Pulmonary artery endothelial cell (primary cell): ENCODE results near the gene HAS3. TPM values are rescaled to one million over a fixed set of nuclear protein-coding genes. Genes with fewer than 3 reads are reported as not detected.
"Not testable (repeated sequence)": the region's sequence is repeated elsewhere in the genome, so short reads cannot be mapped to it uniquely, and the experiment has no call there.

Experiments used
- DNase-seq: peaks from one replicate; pipeline ENCODE4 v3.0.0-alpha.2; 2011; ENCODE audit warnings: low read depth, low spot score
- total RNA-seq: library from RNA; depleted of rRNA; stranded (reverse); fragments of >200 nt; gene quantifications from 2 replicates; pipeline ENCODE4 v1.2.3, GENCODE V29; 2014

HAS3 gene
- total RNA-seq, 1 donor from 2014 or later, result 1.1 TPM

GRCh38 chr16:69141936-69142335 lies 36.5 kb downstream of the HAS3 start:
- no peak for DNase-seq

DNA sequence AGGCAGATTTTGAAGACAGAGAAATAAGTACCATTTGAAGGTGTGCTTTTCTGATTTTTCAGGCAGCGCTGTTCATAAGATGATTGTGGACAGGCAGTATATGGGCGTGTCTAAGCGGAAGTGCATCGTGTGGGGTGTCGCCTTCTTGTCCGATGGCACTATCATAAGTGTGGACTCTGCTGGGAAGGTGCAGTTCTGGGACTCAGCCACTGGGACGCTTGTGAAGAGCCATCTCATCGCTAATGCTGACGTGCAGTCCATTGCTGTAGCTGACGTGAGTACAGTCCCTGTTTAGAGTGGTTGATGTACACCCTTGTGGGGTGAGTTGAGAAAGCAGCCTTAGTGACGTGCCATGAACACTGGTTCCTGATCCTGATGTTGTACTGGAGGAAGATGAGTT lies 37.7 kb downstream of the HAS3 start:
- no peak for DNase-seq

DNA sequence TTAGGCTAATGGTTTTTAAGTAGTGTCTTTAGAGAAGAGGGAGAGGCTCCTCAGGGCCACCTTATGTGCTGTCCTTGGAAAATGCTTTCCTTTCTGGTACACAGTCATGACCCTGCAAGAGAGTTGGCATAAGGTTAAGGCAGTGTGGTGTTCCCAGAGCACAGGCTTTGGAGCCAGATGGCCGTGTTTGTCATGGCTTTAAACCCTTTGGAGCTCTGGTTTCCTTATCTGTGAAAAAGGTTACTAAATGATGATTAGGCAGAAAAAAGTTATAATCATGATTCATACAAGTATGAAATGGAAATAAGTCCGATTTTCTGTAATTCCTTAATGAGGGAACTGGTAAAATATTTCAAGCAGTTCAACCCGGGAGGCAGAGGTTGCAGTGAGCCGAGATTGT lies 40.2 kb downstream of the HAS3 start:
- DNase-seq, result no peak

DNA sequence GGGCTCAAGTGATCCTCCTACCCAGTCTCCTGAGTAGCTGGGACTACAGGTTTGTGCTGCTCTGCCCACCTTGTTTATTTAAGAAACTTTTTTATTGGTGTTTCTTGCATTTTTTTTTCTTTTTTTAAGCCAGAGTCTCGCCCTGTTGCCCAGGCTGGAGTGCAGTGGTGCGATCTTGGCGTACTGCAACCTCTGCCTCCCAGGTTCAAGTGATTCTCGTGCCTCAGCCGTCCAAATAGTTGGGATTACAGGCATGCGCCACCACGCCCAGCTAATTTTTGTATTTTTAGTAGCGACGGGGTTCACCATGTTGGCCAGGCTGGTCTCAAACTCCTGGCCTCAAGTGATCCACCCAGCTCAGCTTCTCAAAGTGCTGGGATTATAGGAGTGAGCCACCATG lies 44.2 kb downstream of the HAS3 start:
- not testable (repeated sequence) for DNase-seq

DNA sequence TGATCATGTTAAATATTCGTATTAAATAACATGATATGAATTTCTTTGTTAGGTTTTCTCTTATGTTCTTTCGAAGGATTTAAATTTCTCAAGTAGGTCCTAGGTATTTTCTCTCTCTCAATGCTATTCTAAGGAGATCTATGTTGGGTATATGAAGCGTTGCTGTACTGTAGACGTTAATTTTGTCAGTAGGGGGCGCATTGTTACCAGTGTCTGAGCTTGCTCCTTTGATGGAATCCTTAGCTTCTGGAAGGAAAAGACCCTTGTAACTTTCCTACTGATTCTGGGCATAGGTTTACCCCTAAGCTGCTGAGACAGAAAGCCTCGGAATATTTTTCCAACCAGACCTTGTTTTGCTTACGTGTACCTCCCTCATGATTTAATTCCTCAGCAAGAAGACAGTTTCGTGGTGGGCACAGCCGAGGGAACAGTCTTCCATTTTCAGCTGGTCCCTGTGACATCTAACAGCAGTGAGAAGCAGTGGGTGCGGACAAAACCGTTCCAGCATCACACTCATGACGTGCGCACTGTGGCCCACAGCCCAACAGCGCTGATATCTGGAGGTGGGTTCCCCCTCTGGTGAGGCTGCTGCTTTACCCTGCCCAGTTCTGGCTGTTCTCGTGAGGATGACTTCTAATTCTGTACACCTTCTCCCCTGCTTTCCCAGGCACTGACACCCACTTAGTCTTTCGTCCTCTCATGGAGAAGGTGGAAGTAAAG lies 44.9 kb downstream of the HAS3 start:
- DNase-seq, result peak; percentile 52

GRCh38 chr16:69157196-69157595 lies 51.7 kb downstream of the HAS3 start:
- no peak for DNase-seq

- no peak for DNase-seq
These were observed 54.7 kb downstream of the HAS3 start for GRCh38 chr16:69160192-69160591.

DNA sequence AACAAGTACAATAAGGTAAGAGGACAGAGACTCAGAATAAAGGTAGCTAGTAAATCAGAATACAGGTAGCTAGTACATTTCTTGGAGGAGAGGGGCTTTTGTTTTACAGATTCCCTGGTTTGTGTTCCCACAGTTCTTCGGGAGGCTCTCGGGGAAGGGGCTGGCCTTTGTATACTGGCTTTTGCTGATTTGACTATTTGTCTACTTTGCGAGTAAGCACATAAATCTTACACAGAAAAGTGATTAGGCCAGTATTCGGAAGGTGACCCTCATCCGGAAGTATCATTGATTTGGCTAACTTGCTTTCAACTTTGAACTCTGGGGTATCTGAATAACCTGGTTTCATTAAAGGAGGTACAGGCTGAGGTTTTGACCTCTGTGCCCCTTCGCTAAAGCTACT lies 60.1 kb downstream of the HAS3 start:
- DNase-seq, result no peak

DNA sequence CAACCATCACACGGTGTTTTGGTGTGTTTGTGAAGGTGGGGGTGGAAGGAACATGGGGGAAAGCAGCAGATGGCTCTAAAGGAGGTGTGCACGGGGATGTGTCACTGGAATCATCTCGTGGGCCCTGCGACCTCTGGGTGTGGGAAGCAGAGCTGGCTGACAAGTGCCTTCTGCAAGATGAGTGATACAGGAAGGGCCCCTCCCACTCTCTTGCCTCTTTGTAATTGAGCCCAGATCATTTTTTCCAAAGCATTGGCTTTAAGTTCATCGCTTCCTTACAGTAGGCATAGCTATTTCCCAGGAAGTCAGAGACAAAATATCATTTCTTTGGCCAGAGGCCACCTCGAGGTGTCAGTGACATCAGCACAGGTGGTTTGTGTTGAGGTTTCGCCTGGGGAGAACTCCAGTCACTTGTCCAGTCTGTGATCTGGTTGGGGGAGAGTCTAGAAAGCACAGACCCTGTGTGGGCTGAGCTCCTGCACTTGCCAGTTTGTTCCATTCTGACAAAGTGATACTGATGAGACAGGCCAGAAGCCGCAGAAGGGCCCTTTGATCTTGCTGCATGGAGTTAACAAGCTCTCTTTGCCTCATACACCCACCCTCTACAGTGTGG lies 60.9 kb downstream of the HAS3 start:
- DNase-seq, result no peak

DNA sequence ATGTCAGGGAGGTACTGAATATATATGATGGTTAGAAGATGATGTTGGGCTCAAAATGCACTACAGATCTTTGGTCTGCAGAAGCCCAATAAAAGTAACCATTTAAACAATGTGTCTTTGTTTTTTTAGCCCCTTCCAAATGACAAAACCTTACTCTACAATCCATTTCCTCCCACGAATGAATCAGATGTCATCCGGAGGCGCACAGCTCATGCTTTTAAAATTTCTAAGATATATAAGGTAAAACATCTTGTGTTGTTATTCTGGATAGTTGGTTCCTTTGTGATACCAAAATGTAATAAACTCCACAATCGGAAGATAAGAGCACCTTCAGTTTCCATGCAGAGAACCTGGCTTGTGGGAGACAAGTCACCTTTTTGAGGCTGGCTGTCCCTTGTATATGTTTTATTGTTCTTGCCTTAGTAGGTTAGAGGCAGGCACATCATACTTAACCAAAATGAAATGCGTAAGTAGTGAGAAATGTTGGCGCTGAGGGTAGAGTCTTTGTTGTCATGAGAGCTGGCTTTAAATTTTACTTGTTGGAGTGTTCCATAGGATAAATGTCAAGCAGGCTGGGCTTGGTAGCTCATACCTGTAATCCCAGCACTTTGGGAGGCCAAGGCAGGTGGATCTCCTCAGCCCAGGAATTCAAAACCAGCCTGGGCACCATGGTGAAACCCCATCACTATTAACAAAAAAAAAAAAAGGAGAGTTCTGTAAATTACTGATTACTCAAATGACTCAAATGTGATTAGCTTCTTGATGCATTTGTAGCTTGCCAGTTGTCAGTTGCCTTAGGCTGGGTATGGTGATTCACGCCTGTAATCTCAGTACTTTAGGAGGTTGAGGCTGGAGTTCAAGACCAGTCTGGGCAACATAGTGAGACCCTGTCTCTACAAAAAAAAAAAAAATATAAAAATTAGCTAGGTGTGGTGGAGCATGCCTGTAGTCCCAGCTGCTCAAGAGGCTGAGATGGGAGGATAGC lies 61.8 kb downstream of the HAS3 start:
- DNase-seq, result no peak

Other genes with a start within 250 kb of the HAS3 start
- gene CHTF8, start 26.9 kb downstream of the HAS3 start, total RNA-seq, result 66.1 and 83.3 TPM in 2 replicates
- 19.6 and 24.2 TPM in 2 replicates for gene UTP4, start 27.0 kb downstream of the HAS3 start, total RNA-seq
- 106 and 139 TPM in 2 replicates for gene SNTB2, start 81.5 kb downstream of the HAS3 start, total RNA-seq
- 44.9 and 51.5 TPM in 2 replicates for gene VPS4A, start 205.7 kb downstream of the HAS3 start, total RNA-seq
- gene PDF, start 224.9 kb downstream of the HAS3 start, total RNA-seq, result 16.0 and 22.1 TPM in 2 replicates
- gene COG8, start 233.9 kb downstream of the HAS3 start, total RNA-seq, result 30.5 and 32.0 TPM in 2 replicates
- 39.8 and 40.7 TPM in 2 replicates for gene NIP7, start 234.1 kb downstream of the HAS3 start, total RNA-seq
- gene TMED6, start 246.1 kb downstream of the HAS3 start, total RNA-seq, result 0.13 and 0.21 TPM in 2 replicates